Thyroid gland (tissue), 4 donors: ENCODE results near the gene STX2. TPM values are rescaled to one million over a fixed set of nuclear protein-coding genes. Genes with fewer than 3 reads are reported as not detected.

ENCODE experiments used
- DNase-seq, 2 donors: peaks; one replicate each; pipeline ENCODE4 v3.0.0-alpha.2; 2019
- H3K27ac ChIP-seq, 3 donors: fragments of 200-600 bp; sonication (generic); 1 replicate in 2 of 3; 2 replicates in 1 of 3; pipeline ENCODE4 v1.5.1; 2016 to 2019; ENCODE audit warnings: mild to moderate bottlenecking in 1 of 3, moderate library complexity in 1 of 3
- H3K27me3 ChIP-seq: fragments of 200-600 bp; sonication (generic); one replicate; pipeline ENCODE4 v1.5.1; 2019
- H3K36me3 ChIP-seq, 2 donors: fragments of 200-600 bp; sonication (generic); one replicate each; pipeline ENCODE4 v1.5.1; 2016 to 2019
- H3K4me1 ChIP-seq, 2 donors: fragments of 200-600 bp; sonication (generic); one replicate each; pipeline ENCODE4 v1.5.1; 2017 to 2019
- H3K4me3 ChIP-seq, 3 donors: fragments of 200-600 bp; sonication (generic); replicated peaks in 1 of 3; 1 replicate in 2 of 3; 2 replicates in 1 of 3; pipeline ENCODE4 v1.5.1; 2016; ENCODE audit warnings: mild to moderate bottlenecking in 1 of 3
- H3K9me3 ChIP-seq: fragments of 200-600 bp; sonication (generic); one replicate; pipeline ENCODE4 v1.5.1; 2017
- POLR2A ChIP-seq, 2 donors: fragments of 450-650 bp; IDR thresholded peaks; one replicate each; pipeline ENCODE4 v1.6.1; 2017; ENCODE audit warnings: antibody characterized with exemption in 2 of 2, mild to moderate bottlenecking in 2 of 2, moderate library complexity in 1 of 2
- WGBS, 2 donors: methylation state at CpG; one replicate each; pipeline ENCODE4 v1.1.5; 2017; 5-methylcytosine and 5-hydroxymethylcytosine counted together
- intact Hi-C: fragments of 100-400 bp; cut with DNase I; formaldehyde crosslinking; loops from one replicate; pipeline ENCODE4 v1.15.1; 2023
- total RNA-seq, 4 donors: library from RNA; depleted of rRNA; stranded (reverse); fragments of >200 nt; gene quantifications; one replicate each; pipeline ENCODE4 v1.2.3, GENCODE V29; 2016
- TF ChIP-seq, protein P1 (sequence below), 6 experiments: fragments of 200-600 bp in 3 of 6; fragments of 450-650 bp in 3 of 6; sonication (generic) in 3 of 6; IDR thresholded peaks; one replicate each; pipeline ENCODE4 v1.5.1; 2016 to 2019; ENCODE audit warnings: antibody characterized with exemption in 6 of 6, mild to moderate bottlenecking in 2 of 6, inconsistent platforms in 1 of 6, moderate library complexity in 1 of 6

Gene STX2
- total RNA-seq, 4 donors from 2014 or later: 18.0 to 43.0 (median 26.1) TPM

DNA sequence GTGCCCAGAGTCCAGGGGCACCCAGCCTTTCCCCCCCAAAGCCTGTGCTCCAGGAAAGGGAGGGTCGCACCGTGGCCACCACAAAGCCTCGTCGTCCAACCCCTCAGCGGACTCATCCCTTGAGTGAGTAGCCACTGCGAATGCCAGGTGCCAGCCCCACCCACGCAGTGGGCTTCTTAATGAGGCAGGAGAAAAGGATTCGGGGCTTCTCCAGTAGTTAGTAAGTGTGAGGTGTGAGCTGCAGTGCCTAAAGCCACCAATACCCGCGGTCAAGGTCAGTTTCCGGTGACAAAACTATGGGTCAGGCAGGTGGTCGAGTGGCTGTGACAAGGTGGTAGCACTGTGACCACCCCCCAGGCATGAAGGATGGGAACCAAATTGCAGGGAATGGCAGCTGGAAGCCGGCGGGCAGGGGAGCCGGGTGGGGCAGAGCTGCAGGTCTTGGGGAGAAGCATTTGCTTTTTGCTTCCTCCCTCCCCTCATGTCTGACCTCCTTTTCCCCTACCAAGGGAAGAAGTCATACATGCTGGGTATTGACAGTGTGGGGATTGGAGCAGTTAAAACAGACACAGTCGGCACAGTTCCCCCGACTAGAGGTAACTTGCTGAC lies 40.8 kb upstream of the STX2 start:
- H3K27me3 ChIP-seq: no peaks in the 10 kb centered on the region
- TF ChIP-seq, protein P1, sequence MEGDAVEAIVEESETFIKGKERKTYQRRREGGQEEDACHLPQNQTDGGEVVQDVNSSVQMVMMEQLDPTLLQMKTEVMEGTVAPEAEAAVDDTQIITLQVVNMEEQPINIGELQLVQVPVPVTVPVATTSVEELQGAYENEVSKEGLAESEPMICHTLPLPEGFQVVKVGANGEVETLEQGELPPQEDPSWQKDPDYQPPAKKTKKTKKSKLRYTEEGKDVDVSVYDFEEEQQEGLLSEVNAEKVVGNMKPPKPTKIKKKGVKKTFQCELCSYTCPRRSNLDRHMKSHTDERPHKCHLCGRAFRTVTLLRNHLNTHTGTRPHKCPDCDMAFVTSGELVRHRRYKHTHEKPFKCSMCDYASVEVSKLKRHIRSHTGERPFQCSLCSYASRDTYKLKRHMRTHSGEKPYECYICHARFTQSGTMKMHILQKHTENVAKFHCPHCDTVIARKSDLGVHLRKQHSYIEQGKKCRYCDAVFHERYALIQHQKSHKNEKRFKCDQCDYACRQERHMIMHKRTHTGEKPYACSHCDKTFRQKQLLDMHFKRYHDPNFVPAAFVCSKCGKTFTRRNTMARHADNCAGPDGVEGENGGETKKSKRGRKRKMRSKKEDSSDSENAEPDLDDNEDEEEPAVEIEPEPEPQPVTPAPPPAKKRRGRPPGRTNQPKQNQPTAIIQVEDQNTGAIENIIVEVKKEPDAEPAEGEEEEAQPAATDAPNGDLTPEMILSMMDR (IDR thresholded peaks at IDR 0.05): no peak
- no peak for TF ChIP-seq POLR2A (IDR thresholded peaks at IDR 0.05)
- WGBS, 2 donors: 41 to 74% methylated on average over 9 to 13 of the region's 17 CpGs
- intact Hi-C loops: no loop called here
- no peak overlapping the region for H3K27ac ChIP-seq
- H3K4me1 ChIP-seq: no peaks in the 10 kb centered on the region
- H3K36me3 ChIP-seq: peaks cover 22 to 28% of the 10 kb centered on the region in 2 donors
- no peak for DNase-seq
- no peaks in the 10 kb centered on the region for H3K9me3 ChIP-seq
- no peak overlapping the region for H3K4me3 ChIP-seq

DNA sequence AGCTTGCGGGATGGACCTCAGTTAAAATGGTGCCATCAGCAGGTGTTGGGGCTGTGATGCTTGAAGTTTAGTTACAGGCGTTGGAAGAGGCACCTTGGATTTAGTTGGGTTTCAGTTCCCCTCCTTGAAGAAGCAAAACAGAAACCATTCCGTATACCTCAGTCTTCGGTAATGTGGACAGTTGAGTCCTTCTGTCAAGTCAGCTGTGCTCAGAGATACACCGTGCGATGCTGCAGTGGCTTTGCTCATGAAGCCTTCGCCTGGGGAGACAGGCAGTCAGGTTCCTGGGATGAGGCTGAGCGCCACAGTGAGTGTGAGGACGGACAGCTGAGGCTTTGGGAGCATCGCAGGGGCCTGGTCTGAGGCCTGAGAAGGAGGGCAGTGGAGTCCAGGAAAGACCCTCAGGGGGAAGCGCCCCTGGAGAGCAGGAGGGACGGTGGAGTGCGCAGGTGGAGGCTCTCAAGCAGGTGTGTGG lies 40.2 kb upstream of the STX2 start:
- peaks cover 26 to 34% of the 10 kb centered on the region in 2 donors for H3K36me3 ChIP-seq
- DNase-seq: no peak
- no peaks in the 10 kb centered on the region for H3K9me3 ChIP-seq
- peaks cover 0 to under 1% of the 10 kb centered on the region in 2 donors for H3K4me1 ChIP-seq
- H3K4me3 ChIP-seq: no peak overlapping the region
- intact Hi-C loops: no loop called here
- no peak overlapping the region for H3K27ac ChIP-seq
- TF ChIP-seq POLR2A (IDR thresholded peaks at IDR 0.05): no peak
- TF ChIP-seq, protein P1 (IDR thresholded peaks at IDR 0.05): no peak
- no peaks in the 10 kb centered on the region for H3K27me3 ChIP-seq
- WGBS, 2 donors: 80 to 84% methylated on average over 13 of the region's 13 CpGs

DNA sequence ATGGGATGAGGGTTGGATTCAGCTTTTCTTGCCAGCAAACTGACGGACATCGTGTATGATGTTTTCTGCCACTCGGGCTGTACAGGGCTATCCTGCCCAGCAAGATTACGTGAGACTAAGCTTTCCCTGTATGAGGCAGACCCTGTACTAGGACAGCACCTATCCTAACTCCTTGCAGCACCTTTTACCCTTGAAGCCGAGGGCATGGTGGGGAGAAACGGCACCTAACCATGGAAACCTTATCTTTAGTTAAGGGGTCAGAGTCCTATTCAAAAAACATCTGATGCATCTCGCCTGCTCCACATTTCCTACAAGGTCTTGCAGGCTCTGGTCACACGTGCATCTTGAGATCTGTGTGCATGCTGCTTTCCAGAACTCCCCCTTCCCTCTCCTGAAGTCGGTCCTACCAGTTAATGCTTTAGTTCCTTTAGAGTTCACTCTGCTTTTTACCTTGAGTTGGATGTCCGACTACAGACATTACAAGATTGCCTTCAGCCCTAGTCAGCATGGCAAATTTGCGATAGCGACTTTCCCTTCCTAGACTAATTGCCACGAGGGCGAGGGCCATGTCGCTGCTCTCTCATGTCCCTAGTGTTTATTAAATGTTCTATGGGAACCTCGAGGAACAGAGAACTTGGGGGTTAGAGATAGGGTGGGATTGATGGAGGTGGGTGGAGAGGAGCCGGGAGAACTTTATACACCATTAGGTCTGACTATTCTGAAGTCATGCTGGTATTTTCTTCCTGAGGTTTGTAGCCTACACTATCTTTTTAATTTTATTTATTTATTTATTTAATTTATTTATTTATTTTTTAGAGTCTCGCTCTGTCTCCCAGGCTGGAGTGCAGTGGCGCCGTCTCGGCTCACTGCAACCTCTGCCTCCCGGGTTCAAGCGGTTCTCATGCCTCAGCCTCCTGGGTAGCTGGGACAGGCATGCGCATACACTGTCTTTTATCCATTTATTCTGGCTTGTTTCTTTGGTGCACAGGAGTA lies 39.4 kb upstream of the STX2 start:
- H3K27ac ChIP-seq: no peak overlapping the region
- H3K27me3 ChIP-seq: no peaks in the 10 kb centered on the region
- H3K9me3 ChIP-seq: no peaks in the 10 kb centered on the region
- peaks cover 34 to 39% of the 10 kb centered on the region in 2 donors for H3K36me3 ChIP-seq
- intact Hi-C loops: no loop called here
- peaks cover 6 to 8% of the 10 kb centered on the region in 2 donors for H3K4me1 ChIP-seq
- no peak overlapping the region for H3K4me3 ChIP-seq
- WGBS, 2 donors: 72 to 78% methylated on average over 24 of the region's 24 CpGs
- no peak for TF ChIP-seq POLR2A (IDR thresholded peaks at IDR 0.05)
- TF ChIP-seq, protein P1 (IDR thresholded peaks at IDR 0.05): no peak
- DNase-seq: no peak

DNA sequence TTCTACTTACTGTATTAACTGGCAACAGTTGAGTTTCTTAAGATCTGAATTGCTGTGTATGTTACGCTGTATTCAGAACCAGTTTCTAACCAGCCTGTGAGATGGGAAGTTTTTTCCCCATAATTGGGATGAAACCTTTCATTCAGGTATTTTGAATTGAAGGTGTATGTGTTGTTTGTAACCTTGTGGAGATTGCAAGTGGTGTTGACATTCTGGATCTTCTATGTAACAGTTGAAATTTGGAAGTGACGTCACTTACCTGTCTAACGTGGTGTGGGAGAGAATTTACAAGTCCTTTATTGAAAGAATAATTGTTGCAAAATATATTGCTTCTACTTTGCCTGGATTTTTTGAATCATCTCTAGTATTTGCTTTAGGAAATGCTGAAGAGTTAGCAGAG lies 38.3 kb upstream of the STX2 start:
- Histone ChIP-seq H3K4me1 (peaks cover 15 to 18% of the 10 kb centered on the region in 2 donors), H3K9me3 (no peaks in the 10 kb centered on the region), H3K36me3 (peaks cover 37 to 39% of the 10 kb centered on the region in 2 donors), H3K27me3 (no peaks in the 10 kb centered on the region), H3K4me3 (no peak overlapping the region), H3K27ac (no peak overlapping the region)
- intact Hi-C loops: no loop called here
- WGBS, 2 donors: 91 to 93% methylated on average over 3 of the region's 3 CpGs
- no peak for DNase-seq
- TF ChIP-seq POLR2A (IDR thresholded peaks at IDR 0.05): no peak
- TF ChIP-seq, protein P1 (IDR thresholded peaks at IDR 0.05): no peak
